ENCODE data around the gene SYTL3. TPM values are rescaled to one million over a fixed set of nuclear protein-coding genes. Genes with fewer than 3 reads are reported as not detected.

Gene SYTL3
- total RNA-seq, 1 experiment from 2014 or later: 0.28 TPM

DNA sequence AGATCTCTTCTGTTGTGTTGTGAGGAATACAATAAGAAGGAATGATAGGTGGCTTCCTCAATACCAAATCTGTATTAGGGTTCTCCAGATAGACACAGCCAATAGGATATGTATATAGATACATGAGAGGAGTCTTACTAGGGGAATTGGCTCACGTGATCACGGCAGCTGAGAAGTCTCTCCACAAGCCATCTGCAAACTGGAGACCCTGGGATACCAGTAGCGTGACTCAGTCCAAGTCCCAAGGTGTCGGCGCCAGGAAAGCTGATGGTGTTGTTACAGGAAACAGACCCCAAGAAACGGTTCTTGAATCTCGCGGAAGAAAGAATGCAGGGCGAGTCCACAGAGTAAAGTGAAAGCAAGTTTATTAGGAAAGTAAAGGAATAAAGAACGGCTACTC is 61.4 kb downstream of the SYTL3 start:
- ATAC-seq (no peak), DNase-seq (ENCODE audit: low spot score) (no peak)
- peaks cover 16% of the 10 kb centered on the region for H3K4me1 Mint-ChIP-seq
- CTCF ChIA-PET: no interaction called here
- no peak overlapping the region for H3K4me3 Mint-ChIP-seq
- TF ChIP-seq NR1H2 (CRISPR knock-in tag; IDR thresholded peaks at IDR 0.05) (no peak), TEAD4 (CRISPR knock-in tag; IDR thresholded peaks at IDR 0.05) (no peak)
- POLR2A ChIA-PET: no interaction called here
- H3K9me3 Mint-ChIP-seq: no peaks in the 10 kb centered on the region
- no peaks in the 10 kb centered on the region for H3K36me3 Mint-ChIP-seq
- H3K27ac Mint-ChIP-seq: no peak overlapping the region
- no peaks in the 10 kb centered on the region for H3K27me3 Mint-ChIP-seq (ENCODE audit: low read depth)

DNA sequence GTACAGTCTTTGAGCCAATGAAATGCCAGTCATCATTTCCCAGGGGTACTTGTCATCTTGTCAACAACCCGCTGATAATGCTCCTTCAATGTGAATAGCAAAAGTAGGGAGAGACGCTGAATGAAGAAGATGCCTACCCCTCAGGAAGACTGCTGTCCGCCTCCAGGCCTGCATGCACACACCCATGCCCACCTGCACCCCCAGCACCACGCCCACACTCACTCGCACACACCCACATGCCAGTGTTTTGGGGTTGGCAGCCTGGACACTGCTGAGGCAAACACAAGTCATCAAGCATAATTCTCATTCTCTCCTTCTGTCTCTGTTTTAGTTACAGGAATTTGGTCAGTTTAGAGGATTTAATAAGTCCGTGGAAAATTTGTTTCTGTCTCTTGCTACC is 63.6 kb downstream of the SYTL3 start:
- TF ChIP-seq, protein P1, sequence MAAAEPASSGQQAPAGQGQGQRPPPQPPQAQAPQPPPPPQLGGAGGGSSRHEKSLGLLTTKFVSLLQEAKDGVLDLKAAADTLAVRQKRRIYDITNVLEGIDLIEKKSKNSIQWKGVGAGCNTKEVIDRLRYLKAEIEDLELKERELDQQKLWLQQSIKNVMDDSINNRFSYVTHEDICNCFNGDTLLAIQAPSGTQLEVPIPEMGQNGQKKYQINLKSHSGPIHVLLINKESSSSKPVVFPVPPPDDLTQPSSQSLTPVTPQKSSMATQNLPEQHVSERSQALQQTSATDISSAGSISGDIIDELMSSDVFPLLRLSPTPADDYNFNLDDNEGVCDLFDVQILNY (CRISPR knock-in tag; IDR thresholded peaks at IDR 0.05): no peak
- no peak for TF ChIP-seq ATF1 (CRISPR knock-in tag; IDR thresholded peaks at IDR 0.05)
- no peak for TF ChIP-seq SMAD3 (CRISPR knock-in tag; IDR thresholded peaks at IDR 0.05; ENCODE audit: borderline replicate concordance)
- TF ChIP-seq, protein P2, sequence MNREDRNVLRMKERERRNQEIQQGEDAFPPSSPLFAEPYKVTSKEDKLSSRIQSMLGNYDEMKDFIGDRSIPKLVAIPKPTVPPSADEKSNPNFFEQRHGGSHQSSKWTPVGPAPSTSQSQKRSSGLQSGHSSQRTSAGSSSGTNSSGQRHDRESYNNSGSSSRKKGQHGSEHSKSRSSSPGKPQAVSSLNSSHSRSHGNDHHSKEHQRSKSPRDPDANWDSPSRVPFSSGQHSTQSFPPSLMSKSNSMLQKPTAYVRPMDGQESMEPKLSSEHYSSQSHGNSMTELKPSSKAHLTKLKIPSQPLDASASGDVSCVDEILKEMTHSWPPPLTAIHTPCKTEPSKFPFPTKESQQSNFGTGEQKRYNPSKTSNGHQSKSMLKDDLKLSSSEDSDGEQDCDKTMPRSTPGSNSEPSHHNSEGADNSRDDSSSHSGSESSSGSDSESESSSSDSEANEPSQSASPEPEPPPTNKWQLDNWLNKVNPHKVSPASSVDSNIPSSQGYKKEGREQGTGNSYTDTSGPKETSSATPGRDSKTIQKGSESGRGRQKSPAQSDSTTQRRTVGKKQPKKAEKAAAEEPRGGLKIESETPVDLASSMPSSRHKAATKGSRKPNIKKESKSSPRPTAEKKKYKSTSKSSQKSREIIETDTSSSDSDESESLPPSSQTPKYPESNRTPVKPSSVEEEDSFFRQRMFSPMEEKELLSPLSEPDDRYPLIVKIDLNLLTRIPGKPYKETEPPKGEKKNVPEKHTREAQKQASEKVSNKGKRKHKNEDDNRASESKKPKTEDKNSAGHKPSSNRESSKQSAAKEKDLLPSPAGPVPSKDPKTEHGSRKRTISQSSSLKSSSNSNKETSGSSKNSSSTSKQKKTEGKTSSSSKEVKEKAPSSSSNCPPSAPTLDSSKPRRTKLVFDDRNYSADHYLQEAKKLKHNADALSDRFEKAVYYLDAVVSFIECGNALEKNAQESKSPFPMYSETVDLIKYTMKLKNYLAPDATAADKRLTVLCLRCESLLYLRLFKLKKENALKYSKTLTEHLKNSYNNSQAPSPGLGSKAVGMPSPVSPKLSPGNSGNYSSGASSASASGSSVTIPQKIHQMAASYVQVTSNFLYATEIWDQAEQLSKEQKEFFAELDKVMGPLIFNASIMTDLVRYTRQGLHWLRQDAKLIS (CRISPR knock-in tag; IDR thresholded peaks at IDR 0.05; ENCODE audit: borderline replicate concordance): no peak
- no peak for TF ChIP-seq RELA (CRISPR knock-in tag; IDR thresholded peaks at IDR 0.05; ENCODE audit: borderline replicate concordance)
- TF ChIP-seq GRHL2 (CRISPR knock-in tag; IDR thresholded peaks at IDR 0.05; ENCODE audit: insufficient replicate concordance, severe bottlenecking): no peak
- peaks cover 8% of the 10 kb centered on the region; the same call in 1 of the 2 replicates for H3K4me1 Mint-ChIP-seq
- no peak overlapping the region for H3K4me3 Mint-ChIP-seq
- ChIA-PET POLR2A (no interaction called here), CTCF (no interaction called here)
- no peaks in the 10 kb centered on the region for H3K36me3 Mint-ChIP-seq
- H3K27ac Mint-ChIP-seq: no peak overlapping the region
- DNase-seq (ENCODE audit: low spot score) (no peak), ATAC-seq (no peak)
- H3K9me3 Mint-ChIP-seq: no peaks in the 10 kb centered on the region
- no peaks in the 10 kb centered on the region for H3K27me3 Mint-ChIP-seq (ENCODE audit: low read depth)

DNA sequence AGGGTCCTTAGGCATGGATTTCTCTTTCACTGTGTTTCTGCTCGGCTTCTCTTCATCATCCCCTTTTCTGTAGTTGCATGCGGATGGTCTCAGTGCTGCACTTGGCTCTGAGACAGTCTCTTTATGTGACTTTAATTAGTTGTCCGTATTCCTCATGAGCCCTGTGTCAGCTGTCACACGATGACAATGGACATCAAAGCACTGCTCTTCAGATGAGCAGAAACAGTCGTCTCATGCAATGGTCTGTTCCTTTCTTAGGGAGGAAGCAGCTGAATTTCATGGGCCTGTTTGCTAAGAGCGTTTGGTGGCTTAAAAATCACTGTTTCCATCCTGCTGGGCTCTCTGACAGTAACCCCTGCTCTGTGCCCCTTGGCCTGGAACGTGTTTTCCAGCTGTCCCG is 64.9 kb downstream of the SYTL3 start:
- ATAC-seq (no peak), DNase-seq (ENCODE audit: low spot score) (no peak)
- Mint-ChIP-seq H3K27me3 (ENCODE audit: low read depth) (no peaks in the 10 kb centered on the region), H3K4me1 (peaks cover 11% of the 10 kb centered on the region), H3K9me3 (no peaks in the 10 kb centered on the region), H3K36me3 (no peaks in the 10 kb centered on the region), H3K27ac (no peak overlapping the region), H3K4me3 (no peak overlapping the region)
- CTCF ChIA-PET: interaction anchor here (0.9 to 1.2 kb wide), 5 partner anchors 9 to 396 kb away, joined by 3 to 8 read pairs (median 4); partner anchors contain the start of gene RSPH3
- POLR2A ChIA-PET: interaction anchor here (0.6 kb wide), 1 partner anchor 33 kb away, joined by 3 read pairs; no protein-coding TSS in a partner anchor
- TF ChIP-seq NR1H2 (CRISPR knock-in tag; IDR thresholded peaks at IDR 0.05): no peak
- TF ChIP-seq, protein P3, sequence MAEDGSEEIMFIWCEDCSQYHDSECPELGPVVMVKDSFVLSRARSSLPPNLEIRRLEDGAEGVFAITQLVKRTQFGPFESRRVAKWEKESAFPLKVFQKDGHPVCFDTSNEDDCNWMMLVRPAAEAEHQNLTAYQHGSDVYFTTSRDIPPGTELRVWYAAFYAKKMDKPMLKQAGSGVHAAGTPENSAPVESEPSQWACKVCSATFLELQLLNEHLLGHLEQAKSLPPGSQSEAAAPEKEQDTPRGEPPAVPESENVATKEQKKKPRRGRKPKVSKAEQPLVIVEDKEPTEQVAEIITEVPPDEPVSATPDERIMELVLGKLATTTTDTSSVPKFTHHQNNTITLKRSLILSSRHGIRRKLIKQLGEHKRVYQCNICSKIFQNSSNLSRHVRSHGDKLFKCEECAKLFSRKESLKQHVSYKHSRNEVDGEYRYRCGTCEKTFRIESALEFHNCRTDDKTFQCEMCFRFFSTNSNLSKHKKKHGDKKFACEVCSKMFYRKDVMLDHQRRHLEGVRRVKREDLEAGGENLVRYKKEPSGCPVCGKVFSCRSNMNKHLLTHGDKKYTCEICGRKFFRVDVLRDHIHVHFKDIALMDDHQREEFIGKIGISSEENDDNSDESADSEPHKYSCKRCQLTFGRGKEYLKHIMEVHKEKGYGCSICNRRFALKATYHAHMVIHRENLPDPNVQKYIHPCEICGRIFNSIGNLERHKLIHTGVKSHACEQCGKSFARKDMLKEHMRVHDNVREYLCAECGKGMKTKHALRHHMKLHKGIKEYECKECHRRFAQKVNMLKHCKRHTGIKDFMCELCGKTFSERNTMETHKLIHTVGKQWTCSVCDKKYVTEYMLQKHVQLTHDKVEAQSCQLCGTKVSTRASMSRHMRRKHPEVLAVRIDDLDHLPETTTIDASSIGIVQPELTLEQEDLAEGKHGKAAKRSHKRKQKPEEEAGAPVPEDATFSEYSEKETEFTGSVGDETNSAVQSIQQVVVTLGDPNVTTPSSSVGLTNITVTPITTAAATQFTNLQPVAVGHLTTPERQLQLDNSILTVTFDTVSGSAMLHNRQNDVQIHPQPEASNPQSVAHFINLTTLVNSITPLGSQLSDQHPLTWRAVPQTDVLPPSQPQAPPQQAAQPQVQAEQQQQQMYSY (CRISPR knock-in tag; IDR thresholded peaks at IDR 0.05): no peak
- TF ChIP-seq, protein P4, sequence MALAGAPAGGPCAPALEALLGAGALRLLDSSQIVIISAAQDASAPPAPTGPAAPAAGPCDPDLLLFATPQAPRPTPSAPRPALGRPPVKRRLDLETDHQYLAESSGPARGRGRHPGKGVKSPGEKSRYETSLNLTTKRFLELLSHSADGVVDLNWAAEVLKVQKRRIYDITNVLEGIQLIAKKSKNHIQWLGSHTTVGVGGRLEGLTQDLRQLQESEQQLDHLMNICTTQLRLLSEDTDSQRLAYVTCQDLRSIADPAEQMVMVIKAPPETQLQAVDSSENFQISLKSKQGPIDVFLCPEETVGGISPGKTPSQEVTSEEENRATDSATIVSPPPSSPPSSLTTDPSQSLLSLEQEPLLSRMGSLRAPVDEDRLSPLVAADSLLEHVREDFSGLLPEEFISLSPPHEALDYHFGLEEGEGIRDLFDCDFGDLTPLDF (CRISPR knock-in tag; IDR thresholded peaks at IDR 0.05): no peak
- TF ChIP-seq, protein P5, sequence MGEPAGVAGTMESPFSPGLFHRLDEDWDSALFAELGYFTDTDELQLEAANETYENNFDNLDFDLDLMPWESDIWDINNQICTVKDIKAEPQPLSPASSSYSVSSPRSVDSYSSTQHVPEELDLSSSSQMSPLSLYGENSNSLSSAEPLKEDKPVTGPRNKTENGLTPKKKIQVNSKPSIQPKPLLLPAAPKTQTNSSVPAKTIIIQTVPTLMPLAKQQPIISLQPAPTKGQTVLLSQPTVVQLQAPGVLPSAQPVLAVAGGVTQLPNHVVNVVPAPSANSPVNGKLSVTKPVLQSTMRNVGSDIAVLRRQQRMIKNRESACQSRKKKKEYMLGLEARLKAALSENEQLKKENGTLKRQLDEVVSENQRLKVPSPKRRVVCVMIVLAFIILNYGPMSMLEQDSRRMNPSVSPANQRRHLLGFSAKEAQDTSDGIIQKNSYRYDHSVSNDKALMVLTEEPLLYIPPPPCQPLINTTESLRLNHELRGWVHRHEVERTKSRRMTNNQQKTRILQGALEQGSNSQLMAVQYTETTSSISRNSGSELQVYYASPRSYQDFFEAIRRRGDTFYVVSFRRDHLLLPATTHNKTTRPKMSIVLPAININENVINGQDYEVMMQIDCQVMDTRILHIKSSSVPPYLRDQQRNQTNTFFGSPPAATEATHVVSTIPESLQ (CRISPR knock-in tag; IDR thresholded peaks at IDR 0.05): no peak
- no peak for TF ChIP-seq SOX15 (CRISPR knock-in tag; IDR thresholded peaks at IDR 0.05)
- no peak for TF ChIP-seq ZNF121 (CRISPR knock-in tag; IDR thresholded peaks at IDR 0.05)
- TF ChIP-seq, protein P1 (CRISPR knock-in tag; IDR thresholded peaks at IDR 0.05): no peak
- TF ChIP-seq MXD4 (CRISPR knock-in tag; IDR thresholded peaks at IDR 0.05; ENCODE audit: borderline replicate concordance): no peak
- no peak for TF ChIP-seq HMGA2 (CRISPR knock-in tag; IDR thresholded peaks at IDR 0.05)
- no peak for TF ChIP-seq SP1 (CRISPR knock-in tag; conservative IDR thresholded peaks at IDR 0.05)
- no peak for TF ChIP-seq NFYB (CRISPR knock-in tag; conservative IDR thresholded peaks at IDR 0.05; ENCODE audit: low read depth)
- TF ChIP-seq IRF2 (CRISPR knock-in tag; IDR thresholded peaks at IDR 0.05; ENCODE audit: borderline replicate concordance, low read depth): no peak
- TF ChIP-seq EMX1 (CRISPR knock-in tag; IDR thresholded peaks at IDR 0.05): no peak

All from WTC11 (cell line).